ENCODE measurements around the gene SMAD3.
A peak's percentile ranks its signal among the peaks of the same experiment; 100 is the strongest.

Gene SMAD3

GRCh38 chr15:67183443-67184169 is 118.2 kb downstream of the SMAD3 start:
- TF ChIP-seq CTCF (IDR thresholded peaks at IDR 0.05; ENCODE audit: low read depth, low read length, missing control alignments) = no peak
- H3K4me3 ChIP-seq (ENCODE audit: low read depth, low read length) = no peak overlapping the region
- in situ Hi-C loops (cut with HindIII; ENCODE audit: low sequenced_read_pairs) = no loop called here
- peak; percentile 49 for DNase-seq (ENCODE audit: low read depth)

GRCh38 chr15:67184208-67184925 is 119.0 kb downstream of the SMAD3 start:
- no peak for TF ChIP-seq CTCF (IDR thresholded peaks at IDR 0.05; ENCODE audit: low read depth, low read length, missing control alignments)
- no peak for DNase-seq (ENCODE audit: low read depth)
- in situ Hi-C loops (cut with HindIII; ENCODE audit: low sequenced_read_pairs) = no loop called here

GRCh38 chr15:67185051-67185450 is 119.6 kb downstream of the SMAD3 start:
- H3K4me3 ChIP-seq (ENCODE audit: low read depth, low read length) = no peak overlapping the region
- in situ Hi-C loops (cut with HindIII; ENCODE audit: low sequenced_read_pairs) = no loop called here
- DNase-seq (ENCODE audit: low read depth) = no peak
- TF ChIP-seq CTCF (IDR thresholded peaks at IDR 0.05; ENCODE audit: low read depth, low read length, missing control alignments) = no peak

More at GRCh38 chr15:67184208-67184925, 119.0 kb downstream of the SMAD3 start:
- no peak overlapping the region for H3K4me3 ChIP-seq (ENCODE audit: low read depth, low read length)

- no peak for TF ChIP-seq CTCF (IDR thresholded peaks at IDR 0.05; ENCODE audit: low read depth, low read length, missing control alignments)
- no peak overlapping the region for H3K4me3 ChIP-seq (ENCODE audit: low read depth, low read length)
Measured at GRCh38 chr15:67185621-67186225, 120.3 kb downstream of the SMAD3 start.

GRCh38 chr15:67186226-67186649 is 120.8 kb downstream of the SMAD3 start:
- in situ Hi-C loops (cut with HindIII; ENCODE audit: low sequenced_read_pairs) = no loop called here
- DNase-seq (ENCODE audit: low read depth) = no peak
- TF ChIP-seq CTCF (IDR thresholded peaks at IDR 0.05; ENCODE audit: low read depth, low read length, missing control alignments) = no peak
- no peak overlapping the region for H3K4me3 ChIP-seq (ENCODE audit: low read depth, low read length)

More at GRCh38 chr15:67185621-67186225, 120.3 kb downstream of the SMAD3 start:
- peak; percentile 68 for DNase-seq (ENCODE audit: low read depth)
- in situ Hi-C loops (cut with HindIII; ENCODE audit: low sequenced_read_pairs) = no loop called here

GRCh38 chr15:67186688-67187087 is 121.3 kb downstream of the SMAD3 start:
- DNase-seq (ENCODE audit: low read depth) = no peak
- TF ChIP-seq CTCF (IDR thresholded peaks at IDR 0.05; ENCODE audit: low read depth, low read length, missing control alignments) = no peak
- in situ Hi-C loops (cut with HindIII; ENCODE audit: low sequenced_read_pairs) = no loop called here
- no peak overlapping the region for H3K4me3 ChIP-seq (ENCODE audit: low read depth, low read length)
